Activated CD4-positive, CD25-positive, alpha-beta regulatory T cell (primary cell): Measurements from ENCODE around the gene NAA50.

ENCODE experiments used
- DNase-seq, 4 experiments: peaks; one replicate each; lab custom pipeline; 2025; lab: John Stamatoyannopoulos, UW

Gene NAA50

DNA sequence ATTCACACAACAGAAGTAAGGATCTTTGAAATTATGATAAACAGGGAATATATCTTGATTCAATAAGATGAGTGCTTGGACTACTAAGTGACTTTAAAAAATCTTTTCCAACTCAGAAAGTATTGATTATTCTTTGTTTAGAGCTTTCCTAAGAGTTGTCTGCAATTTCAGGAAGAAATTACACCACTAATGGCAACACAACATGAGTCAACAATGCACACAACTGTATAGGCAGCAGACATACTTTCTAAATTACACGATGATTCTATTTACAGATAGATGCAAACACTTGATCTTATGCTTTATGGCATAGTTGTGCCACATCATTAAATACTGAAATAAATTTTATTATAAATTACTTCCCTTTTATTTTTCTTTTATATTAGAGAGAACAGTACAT, 4.4 kb downstream of the NAA50 start:
- no peak for DNase-seq

DNA sequence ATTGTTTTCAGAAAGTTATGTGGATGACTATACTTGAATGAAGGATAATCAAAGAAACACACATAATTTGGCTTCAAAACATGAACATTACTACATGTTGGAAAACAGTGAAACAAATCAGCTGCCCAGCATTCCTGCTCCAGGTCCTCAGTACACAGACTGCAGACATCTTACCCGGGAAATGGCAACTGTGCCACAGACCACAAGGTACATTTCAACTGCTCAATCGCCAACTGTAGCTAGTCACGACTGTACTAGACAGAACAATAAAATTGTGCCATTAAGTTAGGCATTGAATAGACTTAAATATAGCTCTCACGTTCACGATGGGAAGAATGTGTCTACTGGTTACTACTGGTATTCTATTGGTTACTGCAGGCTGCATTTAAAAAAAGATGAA, 5.0 kb downstream of the NAA50 start:
- no peak for DNase-seq

DNA sequence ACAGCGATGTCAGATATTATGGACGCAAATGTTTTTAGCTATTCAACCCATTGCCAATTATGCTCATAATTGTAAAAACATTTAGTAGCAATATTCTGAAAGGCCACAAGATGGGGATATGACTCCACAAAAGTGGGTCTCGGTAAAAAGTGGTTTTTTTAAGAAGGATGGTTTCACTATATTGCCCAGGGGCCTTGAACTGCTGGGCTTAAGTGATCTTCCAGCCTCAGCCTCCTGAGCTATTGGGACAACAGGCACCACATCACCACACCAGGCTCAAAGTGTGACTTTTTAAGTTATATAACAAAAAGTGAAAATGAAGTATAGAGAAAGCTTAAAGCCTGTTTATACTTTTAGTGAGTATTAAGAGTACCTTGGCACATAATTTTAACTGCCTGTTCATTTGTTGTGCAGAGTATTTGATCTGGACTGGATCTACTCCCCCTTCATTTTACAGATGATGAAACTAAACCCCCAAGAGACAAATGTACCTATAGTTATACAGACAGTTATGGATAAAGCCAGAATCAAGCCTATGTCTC, 9.4 kb downstream of the NAA50 start:
- peak in 1 of 4 experiments; percentile 1 for DNase-seq

DNA sequence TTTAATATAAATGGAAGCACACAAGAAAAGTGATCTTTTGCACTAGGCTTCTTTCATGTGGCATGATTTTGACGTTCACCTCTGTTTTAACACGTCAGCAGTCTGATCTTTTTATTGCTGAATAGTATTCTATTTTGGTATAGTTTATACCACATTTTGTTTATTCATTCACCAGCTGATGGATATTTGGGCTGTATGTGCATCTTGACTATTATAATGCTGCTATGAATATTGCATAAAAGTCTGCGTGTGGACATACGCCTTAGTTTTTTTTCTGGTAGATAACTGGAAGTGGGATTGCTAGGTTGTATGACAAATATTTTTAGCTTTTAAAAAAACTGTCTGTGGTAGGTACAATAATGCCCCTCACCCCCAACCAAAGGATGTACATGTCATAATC, 14.4 kb downstream of the NAA50 start:
- no peak for DNase-seq

DNA sequence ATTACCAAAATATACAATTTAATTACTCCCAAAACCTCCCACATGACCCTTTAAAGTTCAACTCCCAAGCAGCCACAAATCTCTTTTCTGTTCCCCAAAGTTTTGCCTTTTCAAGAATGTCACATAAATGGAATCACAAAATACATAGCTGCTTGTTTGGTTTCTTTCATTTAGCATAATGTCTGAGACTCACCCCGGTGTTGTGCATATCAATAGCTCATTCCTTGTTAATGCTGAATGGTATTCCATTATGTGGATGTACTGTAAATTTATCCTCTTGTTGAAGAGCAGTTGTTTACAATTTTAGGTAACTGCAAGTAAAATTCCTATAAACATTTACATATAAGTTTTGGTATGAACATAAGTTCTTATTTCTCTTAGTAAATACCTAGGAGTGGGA, 15.5 kb downstream of the NAA50 start:
- no peak for DNase-seq

DNA sequence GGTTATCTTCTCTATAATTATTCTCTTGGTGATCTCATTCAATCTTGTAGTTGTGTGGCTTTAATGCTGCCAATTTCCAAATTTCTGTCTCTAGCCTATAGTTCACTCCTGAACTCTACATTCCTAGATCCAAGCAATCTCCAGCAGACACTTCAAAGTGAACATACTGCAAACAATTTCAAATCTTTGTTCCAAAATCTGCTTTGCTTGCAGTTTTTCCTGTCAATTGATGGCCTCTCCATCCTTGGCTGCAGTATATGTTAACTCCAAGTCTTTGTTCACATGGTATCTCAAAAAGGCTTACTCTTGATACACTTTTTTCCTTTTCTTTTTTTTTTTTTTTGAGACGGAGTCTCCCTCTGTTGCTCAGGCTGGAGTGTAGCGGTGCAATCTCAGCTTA, 17.4 kb downstream of the NAA50 start:
- DNase-seq = no peak

DNA sequence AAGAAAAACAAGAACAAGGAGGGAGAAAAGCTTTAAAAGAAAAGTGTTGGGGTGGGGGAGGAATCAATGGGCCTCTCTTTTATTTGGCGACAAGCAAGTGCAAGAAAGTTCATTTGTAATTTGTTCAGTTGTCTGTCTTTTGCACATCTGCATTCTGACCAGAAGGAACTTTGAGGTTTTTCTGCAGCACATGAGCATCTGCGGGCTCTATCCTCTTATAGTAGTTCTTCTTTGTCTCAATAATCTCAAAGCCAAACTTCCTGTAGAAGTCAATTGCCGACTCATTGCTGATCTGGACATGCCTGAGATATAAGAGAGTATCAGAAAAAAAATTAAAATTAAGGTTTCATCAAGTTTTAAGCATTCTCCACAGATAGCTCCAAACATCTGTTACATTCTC, 24.4 kb downstream of the NAA50 start:
- DNase-seq = no peak

DNA sequence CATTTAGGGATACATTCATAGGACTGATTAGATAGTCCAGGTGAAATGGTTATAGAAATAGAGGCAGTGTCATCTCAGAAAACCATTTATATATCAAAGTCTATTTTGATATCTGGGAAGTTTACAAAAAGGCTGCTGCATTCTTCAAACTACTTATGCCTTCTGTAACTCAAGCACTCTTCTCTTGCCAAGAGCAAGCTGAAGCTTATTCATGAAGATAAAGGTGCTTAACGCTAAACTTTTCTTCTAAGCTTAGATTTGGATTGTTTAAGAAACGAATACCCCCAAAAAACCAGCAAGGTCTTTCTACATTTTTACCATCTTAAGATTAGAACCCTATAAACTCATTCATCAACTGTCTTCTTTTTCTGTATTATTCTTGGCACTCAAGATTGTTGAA, 26.3 kb downstream of the NAA50 start:
- DNase-seq = no peak

DNA sequence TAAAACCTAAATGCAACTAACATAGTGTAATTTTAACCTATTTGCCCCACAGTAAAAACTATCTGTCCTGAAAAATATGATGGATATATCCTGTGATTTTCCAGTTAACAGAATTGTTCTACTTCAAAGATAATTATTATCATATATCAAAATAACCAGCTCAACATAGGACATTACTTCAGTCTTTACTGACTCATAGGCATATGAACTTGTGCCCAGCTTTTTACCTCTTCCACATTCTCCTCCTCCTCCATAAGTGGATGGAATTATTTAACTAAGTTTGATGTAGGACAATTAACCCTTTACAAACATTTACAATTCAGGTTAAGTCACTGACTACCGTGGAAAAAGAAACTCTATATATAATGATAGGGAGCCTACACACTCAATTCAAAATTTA, 26.8 kb downstream of the NAA50 start:
- no peak for DNase-seq

DNA sequence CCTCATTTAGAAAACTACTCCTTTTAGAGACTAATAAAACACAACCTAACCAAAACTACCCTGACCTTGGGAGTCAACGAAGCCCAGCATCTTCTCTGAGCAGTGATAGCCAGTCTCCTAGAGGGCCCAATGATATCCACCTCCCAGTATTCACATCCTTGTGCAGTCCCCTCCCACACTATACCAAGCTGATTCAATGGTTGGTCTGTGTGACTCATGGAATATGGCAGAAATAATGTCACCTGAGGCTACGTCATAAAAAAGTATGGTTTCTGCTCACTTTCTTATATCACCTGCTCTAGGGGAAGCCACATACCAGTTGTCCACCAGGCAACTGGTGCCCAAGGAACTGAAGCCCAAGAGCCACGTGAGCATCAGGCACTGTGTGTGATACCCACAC, 28.2 kb downstream of the NAA50 start:
- DNase-seq = no peak

DNA sequence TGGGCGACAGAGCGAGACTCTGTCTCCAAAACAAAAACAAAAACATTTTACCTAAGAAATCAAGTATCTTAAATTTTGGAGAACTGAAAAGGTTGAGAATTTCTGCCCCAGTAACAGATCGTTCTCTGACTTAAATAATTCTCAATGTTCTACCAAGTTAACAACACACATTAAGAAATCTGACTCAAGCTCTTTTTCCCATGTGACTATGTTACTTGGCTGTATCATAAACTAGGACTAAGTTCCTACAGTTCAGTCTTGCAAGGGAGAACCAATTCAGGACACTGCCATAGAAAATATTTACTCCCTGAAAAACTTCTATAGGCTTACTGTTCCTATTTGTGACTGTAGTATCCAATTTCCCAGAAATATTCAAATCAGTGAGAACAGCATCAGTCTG, 28.7 kb downstream of the NAA50 start:
- DNase-seq = no peak

DNA sequence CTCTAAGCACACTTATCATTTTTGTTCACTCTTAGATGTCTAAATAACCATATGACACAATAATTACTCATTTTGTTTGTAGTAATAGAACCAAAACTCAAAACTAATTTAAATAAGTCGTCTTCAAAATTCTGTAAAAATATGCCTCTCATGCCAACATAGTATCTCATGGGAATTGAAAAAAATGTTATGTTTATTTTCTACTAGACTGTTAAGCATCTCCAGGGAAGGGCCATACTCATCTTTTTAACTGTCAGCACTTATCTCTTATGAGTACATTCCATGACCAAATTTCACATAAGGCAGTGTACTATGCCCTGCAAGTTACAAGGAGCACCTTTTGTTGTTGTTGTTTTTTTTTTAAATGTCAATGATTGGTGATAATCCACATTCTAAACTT, 31.3 kb downstream of the NAA50 start:
- no peak for DNase-seq

DNA sequence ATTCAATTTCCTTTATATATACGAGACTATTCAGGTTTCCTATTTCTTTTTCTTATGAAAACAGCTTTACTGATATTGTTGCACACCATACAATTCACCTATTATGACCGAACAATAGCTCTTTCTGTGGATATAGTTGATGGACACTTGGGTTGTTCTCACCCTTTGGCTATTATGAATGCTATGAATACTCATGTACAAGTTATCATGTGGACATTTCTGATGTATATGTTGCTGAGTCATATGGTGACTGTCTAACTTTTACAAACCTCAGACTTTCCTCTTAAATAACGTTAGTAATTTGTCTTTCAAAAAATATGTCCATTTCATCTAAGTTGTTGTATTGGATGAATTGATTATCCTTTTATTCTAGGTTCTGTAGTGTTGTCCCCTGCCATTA, 33.9 kb downstream of the NAA50 start:
- DNase-seq = no peak

DNA sequence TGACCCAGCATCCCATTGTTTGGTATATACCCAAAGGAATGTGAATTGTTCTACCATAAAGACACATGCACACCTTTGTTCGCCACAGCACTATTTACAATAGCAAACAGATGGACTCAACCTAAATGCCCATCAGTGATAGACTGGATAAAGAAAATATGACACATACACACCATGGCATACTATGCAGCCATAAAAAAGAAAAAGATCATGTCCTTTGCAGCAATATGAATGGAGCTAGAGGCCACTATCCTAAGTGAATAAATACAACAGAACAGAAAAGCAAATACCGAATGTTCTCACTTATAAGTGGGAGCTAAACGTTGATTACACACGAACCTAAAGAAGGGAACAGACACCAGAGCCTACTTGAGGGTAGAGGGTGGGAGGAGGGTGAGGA, 38.2 kb downstream of the NAA50 start:
- DNase-seq = no peak

DNA sequence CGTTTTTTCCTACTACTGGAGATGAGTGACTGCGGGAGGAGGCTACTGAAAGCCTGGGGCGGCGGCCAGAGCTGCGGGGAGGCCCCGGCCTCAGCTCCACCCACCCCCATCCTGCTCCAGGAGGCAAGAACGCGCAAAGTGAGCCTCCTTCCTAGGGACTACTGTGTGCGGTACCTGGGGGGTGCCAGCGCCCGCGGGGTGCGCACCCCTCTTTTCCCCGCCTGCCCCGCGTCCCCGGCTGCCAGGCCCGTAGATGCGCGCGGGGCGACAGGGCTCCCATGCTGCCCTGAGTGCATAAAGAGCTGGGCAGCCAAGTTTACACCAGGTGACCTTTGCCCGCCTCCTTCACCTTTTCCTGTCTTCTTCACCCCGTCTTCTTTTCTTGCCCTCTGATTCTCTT, 47.1 kb downstream of the NAA50 start:
- no peak for DNase-seq

DNA sequence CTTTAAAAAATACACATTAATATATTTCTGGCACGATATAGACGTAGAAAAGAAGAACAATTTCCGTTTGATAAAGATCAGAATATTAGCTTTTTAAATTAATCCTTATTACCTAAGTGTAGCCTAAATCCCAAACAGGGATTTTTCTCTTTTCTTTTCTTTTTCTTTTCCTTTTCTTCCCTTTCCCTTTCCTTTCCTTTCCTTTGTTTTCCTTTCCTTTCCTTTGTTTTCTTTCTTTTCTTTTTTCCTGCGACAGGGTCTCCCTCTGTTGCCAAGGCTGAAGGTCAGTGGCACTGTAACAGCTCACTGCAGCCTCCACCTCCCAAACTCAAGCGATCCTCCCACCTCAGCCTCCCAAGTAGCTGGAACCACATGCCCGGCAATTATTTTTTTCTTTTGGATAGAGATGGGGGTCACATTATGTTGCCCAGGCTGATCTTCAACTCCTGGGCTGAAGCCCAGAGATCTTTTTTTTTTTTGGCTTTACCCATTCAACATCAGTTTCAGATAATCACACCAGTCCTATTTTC, 47.8 kb downstream of the NAA50 start:
- DNase-seq = no peak

DNA sequence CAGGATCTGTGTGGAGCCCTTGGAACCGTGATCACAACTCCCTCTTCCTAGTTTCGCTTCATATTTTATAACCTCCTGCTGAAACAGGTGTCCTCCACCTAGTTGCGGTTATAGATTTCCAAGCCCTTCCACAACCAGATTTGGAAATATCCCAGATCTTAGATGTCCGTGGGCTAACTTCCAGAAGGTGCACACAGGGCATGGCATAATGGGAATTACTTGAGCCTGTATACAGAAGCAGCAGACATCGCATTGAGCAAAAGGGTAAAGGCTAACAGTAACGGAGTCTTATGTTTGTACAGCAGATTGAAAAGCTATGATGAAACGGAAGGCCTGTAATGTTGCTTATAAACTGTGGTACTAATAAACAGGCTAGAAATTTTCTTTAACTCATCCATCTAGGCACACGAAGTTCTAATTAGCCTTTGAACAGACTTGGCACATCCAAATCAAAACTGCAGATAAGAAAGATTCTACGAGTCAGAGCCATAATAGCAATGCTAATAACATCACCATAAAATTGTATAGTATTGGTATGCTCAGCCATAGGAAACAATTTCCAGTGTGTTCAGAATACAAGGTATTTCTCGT, 48.5 kb downstream of the NAA50 start:
- no peak for DNase-seq

DNA sequence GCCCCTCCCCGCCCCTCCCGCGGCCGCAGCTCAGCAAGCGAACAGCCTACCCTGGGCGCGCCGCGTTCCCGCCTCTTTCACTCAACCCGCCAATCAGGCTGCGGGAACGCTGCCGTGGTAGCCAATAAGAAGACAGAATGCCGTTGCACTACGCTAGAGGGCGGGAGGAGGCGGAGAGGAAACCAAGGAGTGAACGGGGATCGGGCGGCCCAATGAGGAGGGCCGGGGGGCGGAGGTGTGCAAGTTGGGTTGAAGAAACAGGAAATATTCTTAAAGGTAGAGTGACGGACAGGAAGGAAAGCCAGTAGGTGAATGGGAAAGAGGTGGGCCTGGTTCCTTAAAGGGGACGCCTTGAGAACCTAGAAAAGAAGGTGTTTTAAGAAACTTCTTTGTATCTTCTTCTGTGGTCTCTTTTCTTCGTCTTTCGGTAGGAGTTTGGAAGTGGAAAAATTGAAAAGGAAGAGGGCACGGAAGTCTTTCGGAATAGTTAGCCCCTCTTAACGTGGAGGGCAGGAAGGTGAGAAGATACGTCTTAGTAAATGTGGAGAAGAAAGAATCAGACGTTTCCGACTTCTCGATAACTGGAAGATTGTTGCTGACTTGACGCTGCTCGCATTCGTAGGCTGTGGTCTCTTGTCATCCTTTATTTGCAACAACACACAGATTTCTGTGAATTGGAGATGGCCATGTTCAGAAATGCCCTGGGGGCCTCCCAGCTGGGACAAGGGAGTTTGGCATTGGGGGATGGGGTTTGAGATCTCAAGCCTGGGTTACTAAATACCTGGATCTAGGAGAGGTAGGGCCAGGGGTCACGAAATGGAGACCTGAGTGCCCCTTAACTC, 49.2 kb downstream of the NAA50 start:
- DNase-seq = peak; percentile 94 to 97 (median 96)

DNA sequence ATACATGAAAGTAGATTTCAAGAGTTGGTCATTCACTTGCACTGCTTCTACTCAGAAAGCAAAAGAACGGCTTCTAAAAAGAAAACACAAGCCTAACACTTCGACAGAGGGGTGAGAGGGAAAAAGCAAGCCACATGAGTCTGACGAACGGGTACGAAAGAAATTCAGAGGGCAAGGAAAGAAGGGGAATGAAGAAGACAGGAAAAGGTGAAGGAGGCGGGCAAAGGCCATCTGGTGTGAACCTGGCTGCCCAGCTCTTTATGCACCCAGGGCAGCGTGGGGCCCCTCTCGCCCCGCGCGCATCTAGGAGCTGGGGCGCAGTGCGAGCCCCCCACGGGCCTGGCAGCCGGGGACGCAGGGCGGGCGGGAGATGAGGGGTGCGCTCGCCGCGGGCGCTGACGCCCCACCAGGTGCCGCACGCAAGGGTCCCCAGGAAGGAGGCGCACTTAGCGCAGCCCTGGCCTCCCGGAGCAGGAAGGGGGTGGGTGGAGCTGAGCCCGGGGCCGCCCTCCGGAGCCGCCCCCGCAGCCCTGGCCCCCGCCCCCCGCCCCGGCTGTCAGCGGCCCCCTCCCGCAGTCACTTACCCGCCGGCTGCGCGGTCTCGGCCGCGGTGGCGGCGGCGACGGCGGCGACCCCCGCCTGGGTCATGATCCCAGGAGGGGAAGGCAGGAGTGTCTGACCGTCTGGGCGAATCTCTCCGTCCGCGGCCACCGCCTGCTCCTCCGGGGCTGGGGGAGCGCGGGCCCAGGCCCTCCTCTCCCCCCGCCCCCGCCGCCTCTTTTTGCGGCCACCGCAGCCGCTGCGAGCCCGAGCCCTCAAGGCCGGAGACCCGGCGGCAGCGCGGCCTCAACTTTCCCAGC, 50.0 kb downstream of the NAA50 start, which contains the start of gene USF3:
Gene USF3, minus strand, starts transcription at position 857 of the 860 bp plus-strand sequence. CDS start 21,764 bp downstream, outside the sequence.
- DNase-seq = peak; percentile 57 to 72 (median 68)

DNA sequence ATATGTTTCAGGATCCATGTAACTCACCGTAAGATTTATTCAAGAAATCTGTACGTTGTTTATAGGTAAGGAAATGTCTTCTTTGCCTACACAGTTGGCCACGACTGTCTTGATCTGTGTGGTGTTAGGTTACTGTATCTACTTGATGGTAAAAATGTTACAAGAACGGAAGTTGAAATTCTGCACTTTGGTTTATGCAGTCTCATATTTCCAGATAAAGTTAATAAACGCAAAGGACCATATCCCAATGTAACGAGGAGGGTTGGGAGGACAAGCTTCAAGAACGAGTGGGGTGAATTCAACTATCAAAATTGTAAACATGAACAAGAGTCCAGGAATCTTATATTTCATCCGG, 50.6 kb downstream of the NAA50 start:
- no peak for DNase-seq

DNA sequence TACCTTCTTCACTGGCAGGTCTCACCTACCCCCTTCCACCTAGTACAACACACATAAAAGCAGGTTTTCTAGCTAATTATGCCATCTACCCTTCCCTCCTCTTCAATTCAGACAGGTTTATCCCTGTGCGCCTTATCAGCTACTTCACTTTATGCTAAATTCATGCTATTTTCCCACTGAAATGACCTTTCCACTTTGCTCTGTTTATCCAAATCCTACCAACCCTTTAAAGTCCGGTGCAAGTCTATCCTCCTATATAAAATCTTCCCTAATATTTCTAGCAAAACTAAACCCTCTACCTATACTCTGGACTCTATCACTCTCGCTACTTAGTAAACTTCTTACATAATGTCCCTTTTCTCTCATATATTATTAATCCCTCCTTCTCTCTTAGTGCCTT, 55.6 kb downstream of the NAA50 start:
- no peak for DNase-seq
